ENCODE results near the gene AEBP1. TPM values are rescaled to one million over a fixed set of nuclear protein-coding genes. Genes with fewer than 3 reads are reported as not detected.
A peak's percentile ranks its signal among the peaks of the same experiment; 100 is the strongest.

Gene AEBP1
- total and polyA plus RNA-seq, 9 of the 15 experiments (the other 6 are each of a cell fraction or from before 2014, with no cell fraction given): 0.03 to 0.78 (median 0.30) TPM; not detected in 2

DNA sequence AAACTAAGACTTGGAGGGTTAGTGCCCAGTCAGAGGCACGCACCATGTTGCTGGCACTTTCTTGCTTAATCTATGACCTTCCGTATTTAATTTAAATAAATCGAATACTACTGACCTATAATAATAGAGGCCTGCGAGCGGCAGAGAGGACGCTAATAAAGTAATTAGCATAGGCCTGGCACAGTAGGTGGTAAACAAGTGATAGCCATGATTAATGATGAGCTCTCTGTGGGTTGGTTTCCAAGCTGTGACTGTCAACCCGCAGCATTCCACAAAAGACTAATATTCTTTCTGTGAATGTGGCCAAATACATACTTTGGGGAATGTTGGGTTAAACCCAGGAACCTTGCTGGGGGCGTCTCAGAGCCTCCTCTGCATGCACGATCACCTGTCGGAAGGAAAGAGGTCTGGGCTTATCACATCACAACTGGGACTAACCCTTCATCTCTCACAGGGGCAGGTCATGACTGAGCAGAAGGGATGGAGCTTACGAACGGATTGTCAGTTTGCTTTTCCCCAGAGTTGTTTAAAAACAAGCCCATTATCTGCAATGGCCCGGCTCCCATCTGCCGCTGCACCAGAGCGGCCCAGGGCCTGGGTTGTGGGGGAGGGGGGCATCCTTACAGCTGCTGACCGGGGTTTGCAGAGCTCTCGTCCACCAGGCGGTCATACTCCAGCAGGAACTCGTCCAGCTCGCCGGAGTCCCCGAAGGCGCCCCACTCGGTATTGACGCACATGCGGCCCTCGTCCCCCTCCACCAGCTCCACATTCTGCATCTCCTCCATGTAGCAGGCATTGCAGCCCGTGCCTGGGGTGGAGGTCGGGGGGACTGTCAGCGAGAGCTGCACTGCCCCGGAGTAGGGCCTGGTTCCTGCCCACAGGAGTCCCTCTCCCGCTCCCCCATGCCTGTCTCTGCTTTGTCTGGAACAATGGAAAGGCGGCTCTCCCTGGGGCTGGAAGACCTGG is 43.2 kb downstream of the AEBP1 start (continued):
- no peak for TF ChIP-seq NUFIP1 (IDR thresholded peaks at IDR 0.05; ENCODE audit: partially characterized antibody)
- no peak for TF ChIP-seq POLR3G (IDR thresholded peaks at IDR 0.05; ENCODE audit: extremely low read depth, insufficient read length, insufficient replicate concordance)
- TF ChIP-seq, protein P1, sequence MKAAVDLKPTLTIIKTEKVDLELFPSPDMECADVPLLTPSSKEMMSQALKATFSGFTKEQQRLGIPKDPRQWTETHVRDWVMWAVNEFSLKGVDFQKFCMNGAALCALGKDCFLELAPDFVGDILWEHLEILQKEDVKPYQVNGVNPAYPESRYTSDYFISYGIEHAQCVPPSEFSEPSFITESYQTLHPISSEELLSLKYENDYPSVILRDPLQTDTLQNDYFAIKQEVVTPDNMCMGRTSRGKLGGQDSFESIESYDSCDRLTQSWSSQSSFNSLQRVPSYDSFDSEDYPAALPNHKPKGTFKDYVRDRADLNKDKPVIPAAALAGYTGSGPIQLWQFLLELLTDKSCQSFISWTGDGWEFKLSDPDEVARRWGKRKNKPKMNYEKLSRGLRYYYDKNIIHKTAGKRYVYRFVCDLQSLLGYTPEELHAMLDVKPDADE (conservative IDR thresholded peaks at IDR 0.05; ENCODE audit: control insufficient read depth, low read depth, low read length): peak; percentile 84
- peak; percentile 79 for TF ChIP-seq DACH1 (IDR thresholded peaks at IDR 0.05; ENCODE audit: partially characterized antibody)
- TF ChIP-seq NCOA6 (IDR thresholded peaks at IDR 0.05): no peak
- peak; percentile 54 for TF ChIP-seq STAT5A (IDR thresholded peaks at IDR 0.05; ENCODE audit: borderline replicate concordance, low read length)
- no peak for TF ChIP-seq SRSF1 (IDR thresholded peaks at IDR 0.05; ENCODE audit: low read depth, low read length)
- no peak for TF ChIP-seq STAG1 (CRISPR knock-in tag; IDR thresholded peaks at IDR 0.05; ENCODE audit: borderline replicate concordance)
- TF ChIP-seq CAMTA2 (CRISPR knock-in tag; conservative IDR thresholded peaks at IDR 0.05): no peak
- TF ChIP-seq ZNF263 (CRISPR knock-in tag; IDR thresholded peaks at IDR 0.05; ENCODE audit: borderline replicate concordance): no peak
- no peak for TF ChIP-seq ZNF57 (CRISPR knock-in tag; IDR thresholded peaks at IDR 0.05)
- TF ChIP-seq NR1H2 (CRISPR knock-in tag; IDR thresholded peaks at IDR 0.05): no peak
- no peak for TF ChIP-seq ZKSCAN8 (CRISPR knock-in tag; IDR thresholded peaks at IDR 0.05)
- TF ChIP-seq ZFX (CRISPR knock-in tag; IDR thresholded peaks at IDR 0.05): no peak
- TF ChIP-seq HLTF (IDR thresholded peaks at IDR 0.05): no peak
- TF ChIP-seq CBFA2T2 (conservative IDR thresholded peaks at IDR 0.05): peak; percentile 92
- TF ChIP-seq CHD1 (IDR thresholded peaks at IDR 0.05; ENCODE audit: low read length): no peak
- TF ChIP-seq, protein P2, sequence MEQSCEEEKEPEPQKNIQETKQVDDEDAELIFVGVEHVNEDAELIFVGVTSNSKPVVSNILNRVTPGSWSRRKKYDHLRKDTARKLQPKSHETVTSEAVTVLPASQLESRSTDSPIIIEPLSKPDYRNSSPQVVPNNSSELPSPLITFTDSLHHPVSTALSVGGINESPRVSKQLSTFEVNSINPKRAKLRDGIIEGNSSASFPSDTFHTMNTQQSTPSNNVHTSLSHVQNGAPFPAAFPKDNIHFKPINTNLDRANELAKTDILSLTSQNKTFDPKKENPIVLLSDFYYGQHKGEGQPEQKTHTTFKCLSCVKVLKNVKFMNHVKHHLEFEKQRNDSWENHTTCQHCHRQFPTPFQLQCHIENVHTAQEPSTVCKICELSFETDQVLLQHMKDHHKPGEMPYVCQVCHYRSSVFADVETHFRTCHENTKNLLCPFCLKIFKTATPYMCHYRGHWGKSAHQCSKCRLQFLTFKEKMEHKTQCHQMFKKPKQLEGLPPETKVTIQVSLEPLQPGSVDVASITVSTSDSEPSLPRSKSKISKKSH (CRISPR knock-in tag; IDR thresholded peaks at IDR 0.05): no peak
- TF ChIP-seq, protein P3, sequence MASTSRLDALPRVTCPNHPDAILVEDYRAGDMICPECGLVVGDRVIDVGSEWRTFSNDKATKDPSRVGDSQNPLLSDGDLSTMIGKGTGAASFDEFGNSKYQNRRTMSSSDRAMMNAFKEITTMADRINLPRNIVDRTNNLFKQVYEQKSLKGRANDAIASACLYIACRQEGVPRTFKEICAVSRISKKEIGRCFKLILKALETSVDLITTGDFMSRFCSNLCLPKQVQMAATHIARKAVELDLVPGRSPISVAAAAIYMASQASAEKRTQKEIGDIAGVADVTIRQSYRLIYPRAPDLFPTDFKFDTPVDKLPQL (IDR thresholded peaks at IDR 0.05; ENCODE audit: extremely low read depth, insufficient read length): no peak
- no peak for TF ChIP-seq PHB (CRISPR knock-in tag; IDR thresholded peaks at IDR 0.05)
- peak; percentile 31 to 73; a peak in 3 of 4 replicates for TF ChIP-seq HDAC1 (IDR thresholded peaks at IDR 0.05)
- peak; percentile 48 for TF ChIP-seq GATAD2B (IDR thresholded peaks at IDR 0.05; ENCODE audit: borderline replicate concordance)
- no peak for TF ChIP-seq HDAC3 (IDR thresholded peaks at IDR 0.05; ENCODE audit: borderline replicate concordance, partially characterized antibody)
- no peak for TF ChIP-seq CREBBP (IDR thresholded peaks at IDR 0.05; ENCODE audit: low read depth, low read length)
- peak; percentile 58; the same call in 1 of the 2 replicates for TF ChIP-seq CHD2 (IDR thresholded peaks at IDR 0.05; ENCODE audit: low read depth, low read length)
- TF ChIP-seq ZNF316 (IDR thresholded peaks at IDR 0.05): 0 out of 2 replicates have a peak, but pooled peaks have one; percentile 46
- peak; percentile 41; the same call in 1 of the 2 replicates for TF ChIP-seq MAFK (IDR thresholded peaks at IDR 0.05; ENCODE audit: low read length)
- no peak for TF ChIP-seq ATF1 (CRISPR knock-in tag; IDR thresholded peaks at IDR 0.05)
- TF ChIP-seq ATF1 (tag; IDR thresholded peaks at IDR 0.05): peak; percentile 41; the same call in 1 of the 2 replicates
